Gastrocnemius medialis (tissue), 4 donors: ENCODE measurements around the gene UBL5.
"Not testable (repeated sequence)": the region's sequence is repeated elsewhere in the genome, so short reads cannot be mapped to it uniquely, and the experiment has no call there.

Experiments
- CTCF ChIP-seq, 5 experiments: fragments of 450-650 bp in 3 of 5; fragments of 200-600 bp in 2 of 5; sonication (generic) in 2 of 5; IDR thresholded peaks in 4 of 5; conservative IDR thresholded peaks in 1 of 5; 1 replicate in 4 of 5; 2 replicates in 1 of 5; pipeline ENCODE4 v1.5.1; 2016 to 2019; ENCODE audit warnings: antibody characterized with exemption in 5 of 5, mild to moderate bottlenecking in 3 of 5, moderate library complexity in 3 of 5
- POLR2A ChIP-seq, 2 donors: fragments of 450-650 bp; IDR thresholded peaks; one replicate each; pipeline ENCODE4 v1.6.1; 2017; ENCODE audit warnings: antibody characterized with exemption in 2 of 2, mild to moderate bottlenecking in 2 of 2, moderate library complexity in 2 of 2

GRCh38 chr19:9820034-9820433, 7.7 kb upstream of the UBL5 start:
- TF ChIP-seq POLR2A (IDR thresholded peaks at IDR 0.05); CTCF (IDR thresholded peaks at IDR 0.05 in 4 of 5, conservative IDR thresholded peaks at IDR 0.05 in 1 of 5): not testable (repeated sequence)
